Fibroblast of villous mesenchyme (primary cell): ENCODE results near the gene GOLGA6C. TPM values are rescaled to one million over a fixed set of nuclear protein-coding genes. Genes with fewer than 3 reads are reported as not detected.
"Not testable (repeated sequence)": the region's sequence is repeated elsewhere in the genome, so short reads cannot be mapped to it uniquely, and the experiment has no call there.

ENCODE experiments used
- DNase-seq: peaks from one replicate; pipeline ENCODE4 v3.0.0-alpha.2; 2010; ENCODE audit warnings: low read depth
- H3K4me3 ChIP-seq: 2 replicates; pipeline ENCODE4 v1.5.1; 2011; ENCODE audit warnings: low read depth, mild to moderate bottlenecking, low read length
- CTCF ChIP-seq: IDR thresholded peaks from 2 replicates; pipeline ENCODE4 v1.5.1; 2012; ENCODE audit warnings: low read depth, mild to moderate bottlenecking, low read length; ENCODE audit not compliant: insufficient read depth
- total RNA-seq: library from RNA; depleted of rRNA; stranded (reverse); fragments of >200 nt; gene quantifications from 2 replicates; pipeline ENCODE4 v1.2.3, GENCODE V29; 2012

The GOLGA6C gene
- total RNA-seq, 1 donor = not detected

- TF ChIP-seq CTCF = peak; percentile 39
- not testable (repeated sequence) for DNase-seq, H3K4me3 ChIP-seq
These were observed 41.2 kb downstream of the GOLGA6C start for GRCh38 chr15:75299311-75299688.

DNA sequence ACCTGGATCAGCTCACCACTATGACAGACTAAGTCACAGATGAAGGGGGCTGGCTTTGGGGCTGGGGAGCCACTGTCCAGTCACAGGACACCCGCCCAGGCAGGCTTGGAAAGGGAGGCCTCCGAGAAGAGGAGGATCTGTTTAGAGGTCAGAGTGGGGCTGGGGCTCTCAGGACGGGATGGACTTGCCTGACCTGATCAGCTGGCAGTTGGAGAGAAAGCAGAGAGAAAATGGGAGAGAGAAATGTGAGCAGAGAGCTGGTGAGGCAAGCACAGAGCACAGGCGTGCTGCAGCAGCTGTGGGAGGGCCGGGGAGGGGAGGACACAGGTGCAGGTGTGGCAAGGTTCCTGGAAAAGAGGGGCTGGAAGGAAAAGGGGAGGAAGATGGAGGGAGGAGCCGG is 41.9 kb downstream of the GOLGA6C start:
- DNase-seq, H3K4me3 ChIP-seq: not testable (repeated sequence)

DNA sequence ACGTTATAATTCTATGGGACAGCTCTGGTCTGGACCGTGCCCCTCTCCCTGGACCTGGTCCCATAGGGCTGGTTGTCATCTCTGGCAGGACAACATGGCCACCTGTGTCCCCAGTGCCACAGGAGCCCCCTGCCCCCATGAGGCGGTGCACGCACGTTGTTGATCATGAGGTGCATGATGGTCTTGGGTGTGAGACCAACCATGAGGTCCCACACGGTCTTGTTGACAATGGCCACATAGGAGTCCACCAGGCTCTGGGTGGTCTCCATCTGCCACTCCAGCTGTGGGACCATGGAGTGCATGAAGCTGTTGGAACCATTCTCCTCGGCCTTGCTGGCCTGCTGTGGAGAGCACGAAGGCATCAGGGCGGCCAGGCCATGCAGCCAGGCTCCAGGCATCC is 44.2 kb downstream of the GOLGA6C start:
- no peak overlapping the region for H3K4me3 ChIP-seq
- TF ChIP-seq CTCF = no peak
- DNase-seq = no peak

DNA sequence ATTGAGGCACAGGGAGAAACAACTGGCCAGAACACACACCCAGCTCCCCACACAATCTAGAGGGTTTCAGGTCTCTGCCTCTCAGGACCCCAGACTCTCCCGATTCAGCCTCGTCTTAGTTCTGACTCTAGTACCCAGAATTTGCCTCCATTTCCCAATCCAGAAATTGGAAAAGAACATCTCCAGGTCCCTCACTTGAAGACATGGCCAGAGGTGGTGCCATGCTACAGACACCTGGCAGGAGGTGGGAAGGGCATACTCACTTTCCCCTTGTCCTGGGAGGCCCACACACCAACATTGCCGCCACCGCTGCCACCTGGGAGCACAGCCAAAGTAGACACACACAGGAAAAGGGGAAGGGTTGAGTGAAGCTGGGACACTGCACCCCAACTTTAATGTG is 44.6 kb downstream of the GOLGA6C start:
- DNase-seq = not testable (repeated sequence)

DNA sequence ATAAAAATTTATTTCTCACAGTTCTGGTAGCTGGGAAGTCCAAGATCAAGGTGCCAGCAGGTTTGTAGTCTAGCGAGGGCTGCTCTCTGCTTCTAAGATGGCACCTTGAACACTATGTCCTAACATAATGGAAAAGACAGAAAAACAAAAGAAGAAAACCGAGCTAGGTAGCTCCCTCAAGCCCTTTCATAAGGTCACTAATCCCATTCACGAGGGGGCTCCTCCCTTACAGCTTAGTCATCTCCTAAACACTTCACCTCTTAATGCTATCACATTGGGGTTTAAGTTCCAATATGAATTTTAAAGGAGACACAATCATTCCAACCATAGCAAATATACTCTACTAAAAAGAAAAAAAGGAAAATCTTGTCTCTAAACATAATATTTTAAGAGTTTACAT is 48.1 kb downstream of the GOLGA6C start:
- DNase-seq = no peak

More for the DNA sequence above, 44.6 kb downstream of the GOLGA6C start:
- not testable (repeated sequence) for H3K4me3 ChIP-seq

GRCh38 chr15:75307778-75308390 is 49.8 kb downstream of the GOLGA6C start:
- no peak overlapping the region for H3K4me3 ChIP-seq
- peak; percentile 61 for TF ChIP-seq CTCF
- peak; percentile 18 for DNase-seq

More for the DNA sequence above, 48.1 kb downstream of the GOLGA6C start:
- no peak for TF ChIP-seq CTCF
- H3K4me3 ChIP-seq = no peak overlapping the region

GRCh38 chr15:75309711-75310110 is 51.6 kb downstream of the GOLGA6C start:
- H3K4me3 ChIP-seq = no peak overlapping the region
- no peak for TF ChIP-seq CTCF
- DNase-seq = peak; percentile 74

- not testable (repeated sequence) for DNase-seq
These were observed 54.4 kb downstream of the GOLGA6C start for GRCh38 chr15:75312548-75312947.

More at GRCh38 chr15:75312548-75312947, 54.4 kb downstream of the GOLGA6C start:
- H3K4me3 ChIP-seq = not testable (repeated sequence)
